SK-N-SH treated with all-trans-retinoic acid at 6 μM for 48 hours (cell line): ENCODE measurements around the gene SPINK9.

ENCODE experiments used
- ATAC-seq: fragments of 200-7000 bp; cut with Tn5 transposase; 3 replicates; pipeline ENCODE4 v1.9.1; 2020; ENCODE audit warnings: mild to moderate bottlenecking, moderate library complexity
- ARNTL ChIP-seq: fragments of 450-650 bp; formaldehyde crosslinking; IDR thresholded peaks from 2 replicates; pipeline ENCODE4 v1.5.0; 2020; ENCODE audit warnings: low read depth, mild to moderate bottlenecking, moderate library complexity, borderline replicate concordance
- BACH2 ChIP-seq: fragments of 250-450 bp; sonication (Bioruptor Pico); IDR thresholded peaks from 2 replicates; pipeline ENCODE4 v1.9.0; 2021; ENCODE audit warnings: mild to moderate bottlenecking, borderline replicate concordance
- CSDC2 ChIP-seq: fragments of 250-450 bp; sonication (Bioruptor Pico); IDR thresholded peaks from 2 replicates; pipeline ENCODE4 v1.5.0; 2020; ENCODE audit warnings: mild to moderate bottlenecking, moderate library complexity
- ESRRG ChIP-seq: fragments of 250-450 bp; sonication (Bioruptor Pico); IDR thresholded peaks from 2 replicates; pipeline ENCODE4 v1.6.1; 2021; ENCODE audit warnings: mild to moderate bottlenecking
- GLIS3 ChIP-seq: fragments of 250-450 bp; sonication (Bioruptor Pico); IDR thresholded peaks from 2 replicates; pipeline ENCODE4 v1.5.0; 2020; ENCODE audit warnings: mild to moderate bottlenecking, moderate library complexity
- ISL1 ChIP-seq: fragments of 250-450 bp; sonication (Bioruptor Pico); IDR thresholded peaks from 2 replicates; pipeline ENCODE4 v2.1.2; 2022; ENCODE audit warnings: mild to moderate bottlenecking, moderate library complexity
- OSR1 ChIP-seq: fragments of 250-450 bp; sonication (Bioruptor Pico); IDR thresholded peaks from 2 replicates; pipeline ENCODE4 v1.8.0; 2022; ENCODE audit warnings: moderate library complexity, mild to moderate bottlenecking, inconsistent platforms
- PPARA ChIP-seq: fragments of 250-450 bp; sonication (Bioruptor Pico); IDR thresholded peaks from 2 replicates; pipeline ENCODE4 v1.5.0; 2020; ENCODE audit warnings: mild to moderate bottlenecking, borderline replicate concordance
- RARB ChIP-seq: fragments of 250-450 bp; sonication (Bioruptor Pico); IDR thresholded peaks from 2 replicates; pipeline ENCODE4 v1.8.0; 2021; ENCODE audit warnings: mild to moderate bottlenecking, moderate library complexity
- SNAI2 ChIP-seq: fragments of 250-450 bp; sonication (Bioruptor Pico); IDR thresholded peaks from 2 replicates; pipeline ENCODE4 v1.5.0; 2020; ENCODE audit warnings: mild to moderate bottlenecking, moderate library complexity
- TCF4 ChIP-seq: fragments of 250-450 bp; sonication (Bioruptor Pico); IDR thresholded peaks from 2 replicates; pipeline ENCODE4 v1.8.0; 2021; ENCODE audit warnings: mild to moderate bottlenecking, moderate library complexity, borderline replicate concordance
- TOX ChIP-seq: fragments of 250-450 bp; sonication (Bioruptor Pico); IDR thresholded peaks from 2 replicates; pipeline ENCODE4 v1.8.0; 2021; ENCODE audit warnings: mild to moderate bottlenecking, moderate library complexity, borderline replicate concordance
- ZC3H10 ChIP-seq: fragments of 250-450 bp; sonication (Bioruptor Pico); IDR thresholded peaks from 2 replicates; pipeline ENCODE4 v1.5.1; 2021; ENCODE audit warnings: mild to moderate bottlenecking, moderate library complexity
- ZFP30 ChIP-seq: fragments of 450-650 bp; formaldehyde crosslinking; IDR thresholded peaks from 2 replicates; pipeline ENCODE4 v1.5.0; 2022; ENCODE audit warnings: mild to moderate bottlenecking, moderate library complexity
- ZNF565 ChIP-seq: fragments of 450-650 bp; formaldehyde crosslinking; conservative IDR thresholded peaks from 2 replicates; pipeline ENCODE4 v1.5.0; 2020; ENCODE audit warnings: low read depth, mild to moderate bottlenecking, moderate library complexity
- ZNF70 ChIP-seq: fragments of 450-650 bp; formaldehyde crosslinking; IDR thresholded peaks from 2 replicates; pipeline ENCODE4 v1.5.0; 2020; ENCODE audit warnings: mild to moderate bottlenecking, moderate library complexity
- ZNF8 ChIP-seq: fragments of 450-650 bp; formaldehyde crosslinking; IDR thresholded peaks from 2 replicates; pipeline ENCODE4 v1.5.0; 2020; ENCODE audit warnings: mild to moderate bottlenecking, moderate library complexity
- TF ChIP-seq, protein P1 (sequence below): fragments of 250-450 bp; sonication (Bioruptor Pico); IDR thresholded peaks from 2 replicates; pipeline ENCODE4 v1.5.0; 2020; ENCODE audit warnings: mild to moderate bottlenecking, moderate library complexity
- TF ChIP-seq, protein P2 (sequence below): fragments of 250-450 bp; sonication (Bioruptor Pico); IDR thresholded peaks from 2 replicates; pipeline ENCODE4 v1.8.0; 2020; ENCODE audit warnings: mild to moderate bottlenecking, moderate library complexity, borderline replicate concordance
- TF ChIP-seq, protein P3 (sequence below): fragments of 250-450 bp; sonication (Bioruptor Pico); IDR thresholded peaks from 2 replicates; pipeline ENCODE4 v1.5.1; 2020; ENCODE audit warnings: low read depth, mild to moderate bottlenecking, moderate library complexity
- TF ChIP-seq, protein P4 (sequence below): fragments of 250-450 bp; sonication (Bioruptor Pico); IDR thresholded peaks from 2 replicates; pipeline ENCODE4 v1.8.0; 2021; ENCODE audit warnings: low read depth, mild to moderate bottlenecking, moderate library complexity, borderline replicate concordance
- TF ChIP-seq, protein P5 (sequence below): fragments of 250-450 bp; sonication (Bioruptor Pico); IDR thresholded peaks from 2 replicates; pipeline ENCODE4 v1.5.1; 2021; ENCODE audit warnings: mild to moderate bottlenecking, moderate library complexity

Gene SPINK9

GRCh38 chr5:148387325-148387724 is 52.0 kb downstream of the SPINK9 start:
- TF ChIP-seq ISL1 = no peak
- TF ChIP-seq OSR1 (CRISPR knock-in tag) = no peak
- no peak for TF ChIP-seq RARB (CRISPR knock-in tag)
- TF ChIP-seq TCF4 (CRISPR knock-in tag) = no peak
- no peak for TF ChIP-seq GLIS3 (CRISPR knock-in tag)
- TF ChIP-seq ZNF70 (CRISPR knock-in tag) = no peak
- no peak for TF ChIP-seq ESRRG (CRISPR knock-in tag)
- no peak for TF ChIP-seq TOX (CRISPR knock-in tag)
- TF ChIP-seq, protein P1, sequence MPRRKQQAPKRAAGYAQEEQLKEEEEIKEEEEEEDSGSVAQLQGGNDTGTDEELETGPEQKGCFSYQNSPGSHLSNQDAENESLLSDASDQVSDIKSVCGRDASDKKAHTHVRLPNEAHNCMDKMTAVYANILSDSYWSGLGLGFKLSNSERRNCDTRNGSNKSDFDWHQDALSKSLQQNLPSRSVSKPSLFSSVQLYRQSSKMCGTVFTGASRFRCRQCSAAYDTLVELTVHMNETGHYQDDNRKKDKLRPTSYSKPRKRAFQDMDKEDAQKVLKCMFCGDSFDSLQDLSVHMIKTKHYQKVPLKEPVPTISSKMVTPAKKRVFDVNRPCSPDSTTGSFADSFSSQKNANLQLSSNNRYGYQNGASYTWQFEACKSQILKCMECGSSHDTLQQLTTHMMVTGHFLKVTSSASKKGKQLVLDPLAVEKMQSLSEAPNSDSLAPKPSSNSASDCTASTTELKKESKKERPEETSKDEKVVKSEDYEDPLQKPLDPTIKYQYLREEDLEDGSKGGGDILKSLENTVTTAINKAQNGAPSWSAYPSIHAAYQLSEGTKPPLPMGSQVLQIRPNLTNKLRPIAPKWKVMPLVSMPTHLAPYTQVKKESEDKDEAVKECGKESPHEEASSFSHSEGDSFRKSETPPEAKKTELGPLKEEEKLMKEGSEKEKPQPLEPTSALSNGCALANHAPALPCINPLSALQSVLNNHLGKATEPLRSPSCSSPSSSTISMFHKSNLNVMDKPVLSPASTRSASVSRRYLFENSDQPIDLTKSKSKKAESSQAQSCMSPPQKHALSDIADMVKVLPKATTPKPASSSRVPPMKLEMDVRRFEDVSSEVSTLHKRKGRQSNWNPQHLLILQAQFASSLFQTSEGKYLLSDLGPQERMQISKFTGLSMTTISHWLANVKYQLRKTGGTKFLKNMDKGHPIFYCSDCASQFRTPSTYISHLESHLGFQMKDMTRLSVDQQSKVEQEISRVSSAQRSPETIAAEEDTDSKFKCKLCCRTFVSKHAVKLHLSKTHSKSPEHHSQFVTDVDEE (CRISPR knock-in tag) = no peak
- no peak for TF ChIP-seq SNAI2 (CRISPR knock-in tag)
- TF ChIP-seq, protein P2, sequence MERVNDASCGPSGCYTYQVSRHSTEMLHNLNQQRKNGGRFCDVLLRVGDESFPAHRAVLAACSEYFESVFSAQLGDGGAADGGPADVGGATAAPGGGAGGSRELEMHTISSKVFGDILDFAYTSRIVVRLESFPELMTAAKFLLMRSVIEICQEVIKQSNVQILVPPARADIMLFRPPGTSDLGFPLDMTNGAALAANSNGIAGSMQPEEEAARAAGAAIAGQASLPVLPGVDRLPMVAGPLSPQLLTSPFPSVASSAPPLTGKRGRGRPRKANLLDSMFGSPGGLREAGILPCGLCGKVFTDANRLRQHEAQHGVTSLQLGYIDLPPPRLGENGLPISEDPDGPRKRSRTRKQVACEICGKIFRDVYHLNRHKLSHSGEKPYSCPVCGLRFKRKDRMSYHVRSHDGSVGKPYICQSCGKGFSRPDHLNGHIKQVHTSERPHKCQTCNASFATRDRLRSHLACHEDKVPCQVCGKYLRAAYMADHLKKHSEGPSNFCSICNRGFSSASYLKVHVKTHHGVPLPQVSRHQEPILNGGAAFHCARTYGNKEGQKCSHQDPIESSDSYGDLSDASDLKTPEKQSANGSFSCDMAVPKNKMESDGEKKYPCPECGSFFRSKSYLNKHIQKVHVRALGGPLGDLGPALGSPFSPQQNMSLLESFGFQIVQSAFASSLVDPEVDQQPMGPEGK = no peak
- no peak for TF ChIP-seq ZFP30
- TF ChIP-seq BACH2 (CRISPR knock-in tag) = no peak
- no peak for TF ChIP-seq ARNTL (CRISPR knock-in tag)
- TF ChIP-seq, protein P3, sequence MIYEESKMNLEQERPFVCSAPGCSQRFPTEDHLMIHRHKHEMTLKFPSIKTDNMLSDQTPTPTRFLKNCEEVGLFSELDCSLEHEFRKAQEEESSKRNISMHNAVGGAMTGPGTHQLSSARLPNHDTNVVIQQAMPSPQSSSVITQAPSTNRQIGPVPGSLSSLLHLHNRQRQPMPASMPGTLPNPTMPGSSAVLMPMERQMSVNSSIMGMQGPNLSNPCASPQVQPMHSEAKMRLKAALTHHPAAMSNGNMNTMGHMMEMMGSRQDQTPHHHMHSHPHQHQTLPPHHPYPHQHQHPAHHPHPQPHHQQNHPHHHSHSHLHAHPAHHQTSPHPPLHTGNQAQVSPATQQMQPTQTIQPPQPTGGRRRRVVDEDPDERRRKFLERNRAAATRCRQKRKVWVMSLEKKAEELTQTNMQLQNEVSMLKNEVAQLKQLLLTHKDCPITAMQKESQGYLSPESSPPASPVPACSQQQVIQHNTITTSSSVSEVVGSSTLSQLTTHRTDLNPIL (CRISPR knock-in tag) = no peak
- TF ChIP-seq ZC3H10 (CRISPR knock-in tag) = no peak
- TF ChIP-seq, protein P4, sequence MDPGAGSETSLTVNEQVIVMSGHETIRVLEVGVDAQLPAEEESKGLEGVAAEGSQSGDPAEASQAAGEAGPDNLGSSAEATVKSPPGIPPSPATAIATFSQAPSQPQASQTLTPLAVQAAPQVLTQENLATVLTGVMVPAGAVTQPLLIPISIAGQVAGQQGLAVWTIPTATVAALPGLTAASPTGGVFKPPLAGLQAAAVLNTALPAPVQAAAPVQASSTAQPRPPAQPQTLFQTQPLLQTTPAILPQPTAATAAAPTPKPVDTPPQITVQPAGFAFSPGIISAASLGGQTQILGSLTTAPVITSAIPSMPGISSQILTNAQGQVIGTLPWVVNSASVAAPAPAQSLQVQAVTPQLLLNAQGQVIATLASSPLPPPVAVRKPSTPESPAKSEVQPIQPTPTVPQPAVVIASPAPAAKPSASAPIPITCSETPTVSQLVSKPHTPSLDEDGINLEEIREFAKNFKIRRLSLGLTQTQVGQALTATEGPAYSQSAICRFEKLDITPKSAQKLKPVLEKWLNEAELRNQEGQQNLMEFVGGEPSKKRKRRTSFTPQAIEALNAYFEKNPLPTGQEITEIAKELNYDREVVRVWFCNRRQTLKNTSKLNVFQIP = no peak
- TF ChIP-seq, all 23 proteins: peak for 0

DNA sequence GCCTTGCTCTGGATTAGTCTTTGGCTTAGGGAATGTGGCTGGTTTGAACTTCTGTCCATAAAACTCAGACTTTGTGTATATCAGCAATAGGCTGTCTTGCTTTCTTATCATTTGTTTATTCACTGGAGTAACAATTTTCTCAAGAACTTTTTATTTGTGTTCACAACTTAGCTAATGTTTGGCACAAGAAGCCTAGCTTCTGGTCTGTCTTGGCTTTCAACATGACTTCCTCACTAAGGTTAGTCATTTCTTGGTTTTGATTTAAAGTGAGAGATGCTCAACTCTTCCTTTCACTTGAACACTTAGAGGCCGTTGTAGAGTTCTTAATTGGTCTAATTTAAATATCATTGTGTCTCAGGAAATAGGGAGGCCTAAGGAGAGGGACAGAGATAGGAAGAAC is 53.3 kb downstream of the SPINK9 start:
- ATAC-seq = no peak
- no peak for TF ChIP-seq CSDC2 (CRISPR knock-in tag)
- TF ChIP-seq, protein P5, sequence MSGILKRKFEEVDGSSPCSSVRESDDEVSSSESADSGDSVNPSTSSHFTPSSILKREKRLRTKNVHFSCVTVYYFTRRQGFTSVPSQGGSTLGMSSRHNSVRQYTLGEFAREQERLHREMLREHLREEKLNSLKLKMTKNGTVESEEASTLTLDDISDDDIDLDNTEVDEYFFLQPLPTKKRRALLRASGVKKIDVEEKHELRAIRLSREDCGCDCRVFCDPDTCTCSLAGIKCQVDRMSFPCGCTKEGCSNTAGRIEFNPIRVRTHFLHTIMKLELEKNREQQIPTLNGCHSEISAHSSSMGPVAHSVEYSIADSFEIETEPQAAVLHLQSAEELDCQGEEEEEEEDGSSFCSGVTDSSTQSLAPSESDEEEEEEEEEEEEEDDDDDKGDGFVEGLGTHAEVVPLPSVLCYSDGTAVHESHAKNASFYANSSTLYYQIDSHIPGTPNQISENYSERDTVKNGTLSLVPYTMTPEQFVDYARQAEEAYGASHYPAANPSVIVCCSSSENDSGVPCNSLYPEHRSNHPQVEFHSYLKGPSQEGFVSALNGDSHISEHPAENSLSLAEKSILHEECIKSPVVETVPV = no peak
- TF ChIP-seq, protein P1 (CRISPR knock-in tag) = no peak
- no peak for TF ChIP-seq ZFP30
- no peak for TF ChIP-seq BACH2 (CRISPR knock-in tag)
- no peak for TF ChIP-seq OSR1 (CRISPR knock-in tag)
- no peak for TF ChIP-seq ARNTL (CRISPR knock-in tag)
- TF ChIP-seq ISL1 = no peak
- no peak for TF ChIP-seq SNAI2 (CRISPR knock-in tag)
- no peak for TF ChIP-seq TCF4 (CRISPR knock-in tag)
- TF ChIP-seq, protein P4 = no peak
- no peak for TF ChIP-seq ESRRG (CRISPR knock-in tag)
- no peak for TF ChIP-seq GLIS3 (CRISPR knock-in tag)
- no peak for TF ChIP-seq RARB (CRISPR knock-in tag)
- TF ChIP-seq ZNF565 = no peak
- TF ChIP-seq, protein P3 (CRISPR knock-in tag) = no peak
- TF ChIP-seq PPARA (CRISPR knock-in tag) = no peak
- no peak for TF ChIP-seq TOX (CRISPR knock-in tag)
- TF ChIP-seq ZNF8 (CRISPR knock-in tag) = no peak

More at GRCh38 chr5:148387325-148387724, 52.0 kb downstream of the SPINK9 start:
- ATAC-seq = no peak
